DMS79 (cell line): ENCODE measurements around the gene TBCEL.
"Not testable (repeated sequence)": the region's sequence is repeated elsewhere in the genome, so short reads cannot be mapped to it uniquely, and the experiment has no call there.

Experiments used
- DNase-seq: peaks from one replicate; lab custom pipeline; 2025; lab: John Stamatoyannopoulos, UW

The TBCEL gene, protein sequence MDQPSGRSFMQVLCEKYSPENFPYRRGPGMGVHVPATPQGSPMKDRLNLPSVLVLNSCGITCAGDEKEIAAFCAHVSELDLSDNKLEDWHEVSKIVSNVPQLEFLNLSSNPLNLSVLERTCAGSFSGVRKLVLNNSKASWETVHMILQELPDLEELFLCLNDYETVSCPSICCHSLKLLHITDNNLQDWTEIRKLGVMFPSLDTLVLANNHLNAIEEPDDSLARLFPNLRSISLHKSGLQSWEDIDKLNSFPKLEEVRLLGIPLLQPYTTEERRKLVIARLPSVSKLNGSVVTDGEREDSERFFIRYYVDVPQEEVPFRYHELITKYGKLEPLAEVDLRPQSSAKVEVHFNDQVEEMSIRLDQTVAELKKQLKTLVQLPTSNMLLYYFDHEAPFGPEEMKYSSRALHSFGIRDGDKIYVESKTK

DNA sequence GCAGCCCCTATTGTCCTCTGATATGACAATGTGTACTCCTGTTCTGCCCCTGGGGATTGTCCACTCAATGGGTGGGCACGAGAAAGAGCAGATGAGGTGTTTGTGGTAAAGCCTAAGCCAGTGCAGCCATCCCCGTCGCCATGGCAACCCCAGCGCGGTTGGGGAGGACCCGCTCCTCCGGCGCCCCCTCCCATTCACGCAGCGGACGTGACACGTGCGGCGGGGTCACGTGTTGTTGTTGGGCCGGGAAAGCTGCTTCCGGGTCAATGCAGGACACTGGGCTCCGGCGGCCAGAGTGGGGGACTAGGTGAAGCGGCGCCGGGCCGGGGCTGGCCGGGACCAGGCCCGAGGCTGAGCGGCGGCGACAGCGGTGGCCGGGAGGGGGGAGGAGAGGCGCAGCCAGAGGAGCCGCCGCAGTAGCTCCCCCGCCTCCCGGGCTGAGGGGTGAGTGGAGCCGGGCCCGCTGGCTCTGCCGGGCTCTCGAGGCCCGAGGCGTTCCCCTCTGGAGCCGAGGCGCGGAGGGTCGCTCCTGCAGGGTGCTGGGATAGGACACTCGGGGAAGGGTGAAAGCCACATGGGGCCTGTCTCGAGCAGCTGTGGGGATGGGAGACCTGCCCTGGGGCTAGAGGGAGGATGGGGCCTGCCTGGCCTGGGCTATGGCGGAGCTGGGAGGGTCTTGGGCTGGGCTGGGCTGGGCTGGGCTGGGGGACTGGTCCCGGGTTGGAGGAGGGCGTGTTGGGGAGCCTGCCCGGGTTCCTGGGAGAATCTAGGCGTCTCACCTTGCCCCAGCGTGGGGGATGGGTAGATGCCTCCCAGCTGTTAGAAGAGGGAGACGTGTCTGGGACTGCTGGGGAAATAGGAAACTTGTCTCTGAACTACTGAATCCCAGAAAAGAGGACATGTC is at the start of gene TBCEL:
TSS of gene TBCEL (plus strand) at position 255 of the 904 bp plus-strand sequence. CDS start 21,589 bp downstream, outside the sequence.
- peak; percentile 90 for DNase-seq

DNA sequence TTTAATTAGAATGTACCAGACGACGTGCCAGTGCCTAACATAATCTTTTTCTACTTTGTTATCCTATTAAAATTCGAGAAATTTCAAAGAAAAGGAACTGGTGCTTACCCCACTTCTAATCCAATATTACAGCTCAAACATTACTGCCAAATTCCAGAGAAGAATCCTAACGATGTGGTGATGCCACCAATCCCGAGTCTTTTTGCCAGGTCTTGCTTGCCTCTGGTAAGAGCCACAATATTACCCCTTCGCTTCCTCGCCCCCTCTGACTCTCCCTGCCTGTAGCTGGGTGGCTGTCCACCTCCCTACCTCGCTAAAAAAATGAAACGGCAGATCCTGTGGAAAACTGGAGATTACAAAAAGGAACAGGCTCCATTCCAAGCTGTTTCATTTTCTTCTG is 49.4 kb upstream of the TBCEL start:
- DNase-seq: no peak

DNA sequence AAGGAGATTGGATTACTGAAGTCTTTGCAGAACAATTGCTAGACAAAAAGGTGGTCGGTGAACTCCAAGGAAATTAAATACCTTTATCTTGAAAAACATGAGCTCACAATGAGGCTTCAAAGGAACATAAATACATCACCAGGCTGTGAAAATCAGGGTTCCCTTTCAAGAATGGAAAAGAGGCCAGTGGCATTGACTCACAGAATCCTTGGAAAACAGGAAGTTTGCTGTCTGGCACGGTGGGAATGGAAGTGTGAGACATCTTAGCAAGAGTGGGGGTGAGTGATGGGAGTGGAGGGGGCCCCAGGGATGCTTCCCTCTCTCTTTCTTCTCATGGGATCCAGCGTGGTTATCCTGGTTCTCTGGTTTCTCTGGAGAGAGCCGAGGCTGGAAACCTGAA is 48.9 kb upstream of the TBCEL start:
- DNase-seq: no peak

DNA sequence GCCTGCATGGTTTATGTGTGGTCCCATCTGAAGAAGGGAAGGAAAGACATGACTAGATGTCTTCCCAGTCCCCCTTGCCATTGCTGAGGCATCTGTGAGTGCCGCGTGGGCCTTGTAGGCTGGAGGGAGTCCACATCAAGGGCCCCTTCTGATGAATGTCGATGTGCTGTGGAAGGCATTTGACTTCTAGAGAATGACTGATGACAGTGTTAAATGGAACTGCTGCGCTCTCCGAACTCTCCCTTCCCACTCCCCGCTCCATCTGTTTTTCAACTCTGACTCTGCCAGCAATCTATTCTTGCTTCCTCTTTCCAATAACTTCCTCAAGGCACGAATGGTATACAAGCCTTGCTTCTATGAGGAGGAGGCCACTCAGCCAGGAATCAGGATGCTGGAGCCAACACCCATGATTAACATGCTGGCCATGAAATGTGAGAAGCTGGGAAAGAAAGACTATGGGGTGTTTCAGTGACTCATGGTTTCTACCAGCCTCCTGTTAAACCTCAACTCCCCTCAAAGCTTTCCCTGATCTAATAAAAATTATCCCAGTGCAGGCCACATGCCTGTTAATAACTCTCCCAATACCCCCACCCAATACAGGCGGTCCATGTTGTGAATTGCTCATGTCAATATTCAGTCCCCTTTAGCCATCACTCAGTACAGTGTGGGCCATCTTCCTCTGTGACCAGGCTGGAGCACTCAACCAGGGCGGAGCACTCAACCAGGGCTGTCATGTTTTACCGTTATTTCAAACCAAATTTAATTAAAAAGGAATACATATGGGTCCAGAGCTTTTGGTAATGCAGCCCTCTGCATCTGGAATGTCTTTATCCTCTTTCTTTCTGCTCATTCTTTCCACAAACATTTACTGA is 46.4 kb upstream of the TBCEL start:
- no peak for DNase-seq

DNA sequence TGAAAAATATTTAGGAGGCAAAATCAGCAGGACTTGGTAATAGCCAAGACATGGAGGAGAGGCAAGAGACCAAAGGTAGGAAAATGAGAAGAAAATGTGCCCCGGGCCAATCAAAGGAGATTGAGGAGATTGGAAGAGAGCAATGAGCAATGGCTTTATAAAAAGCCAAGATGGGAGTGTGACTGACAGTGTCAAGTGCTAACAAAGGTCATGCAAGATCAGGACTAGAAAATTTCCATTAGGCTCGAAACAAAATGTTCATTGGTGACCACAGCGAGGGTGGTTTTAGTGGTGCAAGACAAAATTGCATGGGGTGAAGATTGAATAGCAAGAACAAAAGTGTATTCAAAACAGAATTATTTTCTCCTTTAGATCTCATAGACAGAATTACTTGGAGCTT is 45.2 kb upstream of the TBCEL start:
- no peak for DNase-seq

DNA sequence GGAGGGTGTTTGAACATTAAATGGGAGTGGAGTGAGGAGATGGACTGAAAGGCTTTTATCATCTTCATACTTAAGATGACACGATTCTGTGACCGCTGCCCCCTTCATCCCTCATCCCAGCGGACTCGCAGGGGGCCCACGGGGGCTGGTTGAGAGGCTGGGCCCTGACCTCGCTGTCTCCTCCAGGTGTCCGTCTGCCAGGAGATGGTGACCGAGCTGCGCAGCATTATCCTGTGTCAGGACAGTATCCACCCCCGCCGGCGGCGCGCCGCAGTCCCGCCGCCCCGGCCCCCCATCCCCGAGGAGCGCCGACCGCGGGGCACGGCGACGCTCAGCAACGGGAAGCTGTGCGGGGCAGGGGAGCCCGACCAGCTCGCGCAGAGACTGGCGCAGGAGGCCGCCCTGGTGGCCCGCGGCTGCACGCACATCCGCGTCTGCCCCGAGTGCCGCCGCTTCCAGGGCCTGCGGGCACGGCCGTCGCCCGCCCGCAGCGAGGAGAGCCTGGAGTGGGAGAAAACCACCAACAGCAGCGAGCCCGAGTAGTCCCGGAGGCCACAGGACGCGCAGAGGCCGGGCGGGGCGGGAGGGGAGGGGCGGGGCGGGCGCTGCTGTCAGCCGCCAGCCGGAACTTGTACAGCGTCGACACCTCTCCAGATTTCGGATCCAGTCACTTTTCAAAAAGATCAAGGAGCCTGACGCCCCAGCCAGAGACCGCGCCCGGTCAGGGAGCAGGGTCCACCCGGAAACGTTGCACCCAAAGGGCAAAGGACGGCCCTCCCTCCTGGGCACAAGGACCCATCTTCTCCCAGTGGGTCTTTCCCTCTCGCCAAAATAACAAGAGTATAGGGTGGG is 38.0 kb upstream of the TBCEL start:
- peak; percentile 62 for DNase-seq

DNA sequence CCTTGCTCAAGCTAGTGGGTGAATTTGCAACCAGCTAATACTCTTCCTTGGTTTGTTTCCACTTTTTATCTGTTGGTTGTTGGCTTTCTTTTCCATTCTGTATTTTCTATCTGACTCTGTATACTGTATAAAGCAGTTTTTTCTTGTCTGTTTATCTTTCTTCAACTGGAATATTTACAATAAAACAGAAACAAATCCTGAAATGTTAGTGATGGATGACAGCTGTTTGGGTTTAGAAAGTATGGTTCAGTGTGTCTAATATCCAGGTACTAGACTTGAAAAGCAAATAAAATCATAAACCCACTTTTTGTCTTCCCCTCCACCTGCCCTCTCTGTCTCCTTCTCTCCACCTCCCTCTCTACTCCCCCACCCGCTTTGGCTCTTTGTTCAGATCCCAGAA is 35.3 kb upstream of the TBCEL start:
- no peak for DNase-seq

DNA sequence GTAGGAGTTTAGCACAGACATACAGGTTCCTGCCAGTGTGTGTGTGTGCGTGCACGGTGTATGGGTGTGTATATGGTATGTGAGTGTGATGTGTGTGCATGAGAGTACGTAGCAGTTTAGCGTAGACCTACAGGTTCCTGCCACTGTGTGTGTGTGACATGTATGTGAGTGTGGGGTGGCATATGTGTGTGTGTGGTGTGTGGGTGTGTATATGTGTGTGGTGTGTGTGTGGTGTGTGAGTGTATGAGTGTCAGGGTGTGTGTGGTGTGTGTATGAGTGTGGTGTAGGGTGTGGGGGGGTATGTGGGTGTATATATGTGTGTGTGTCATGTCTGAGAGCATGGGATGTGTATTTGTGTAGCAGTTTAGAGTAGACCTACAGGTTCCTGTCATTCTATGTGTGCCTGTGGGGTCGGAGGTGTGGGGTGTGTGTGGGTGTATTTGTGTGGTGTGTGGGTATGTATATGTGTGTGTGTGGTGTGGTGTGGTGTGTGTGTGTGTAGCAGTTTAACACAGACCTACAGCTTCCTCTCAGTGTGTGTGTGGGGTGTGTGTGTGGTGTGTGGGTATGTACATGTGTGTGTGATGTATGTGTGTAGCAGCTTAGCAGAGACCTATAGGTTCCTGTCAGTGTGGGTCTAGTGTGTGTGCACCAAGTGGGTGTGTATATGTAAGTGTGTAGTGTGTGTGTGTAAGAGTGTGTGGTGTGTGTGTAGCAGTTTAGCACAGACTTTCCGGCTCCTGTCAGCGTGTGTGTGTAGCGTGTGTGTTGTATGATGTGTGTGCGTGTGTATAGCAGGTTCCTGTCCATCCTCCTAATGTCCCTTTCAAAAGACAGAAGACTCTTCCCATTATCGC is 31.8 kb upstream of the TBCEL start:
- DNase-seq: no peak

DNA sequence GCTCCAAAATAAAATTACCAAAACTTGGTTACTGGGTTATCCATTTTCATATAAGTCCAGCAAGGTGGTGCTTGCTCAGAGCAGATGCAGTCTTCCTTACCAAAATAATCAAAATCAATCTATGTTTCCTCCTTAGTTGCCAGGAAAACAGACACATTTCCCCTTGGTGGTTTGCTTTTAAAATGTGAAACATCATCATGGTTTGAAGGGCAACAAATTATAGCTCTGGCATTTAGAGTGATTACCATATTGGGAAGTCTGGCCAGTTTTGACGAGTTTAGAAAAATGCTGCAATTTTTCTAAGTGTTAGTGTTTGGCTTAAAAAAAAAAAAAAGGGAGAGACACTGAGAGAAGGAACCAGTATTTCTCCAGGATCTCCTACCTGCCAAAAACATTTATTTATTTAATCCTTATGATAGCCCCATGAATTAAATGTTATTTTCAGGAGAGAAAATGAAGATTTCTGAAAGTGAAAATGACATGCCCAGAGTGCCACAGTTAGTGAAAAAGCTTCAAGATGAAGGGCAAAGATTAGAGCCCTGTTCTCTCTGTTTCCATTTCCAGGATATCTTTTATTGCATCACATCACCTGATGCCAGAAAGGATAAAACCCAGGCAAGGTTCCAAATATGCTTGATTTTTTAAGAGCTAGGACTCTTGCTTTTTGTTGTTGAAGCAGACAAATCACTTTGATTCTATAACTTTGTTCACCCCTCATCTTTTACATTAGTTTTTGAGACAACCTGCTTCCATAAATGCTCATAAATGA is 29.6 kb upstream of the TBCEL start:
- no peak for DNase-seq

DNA sequence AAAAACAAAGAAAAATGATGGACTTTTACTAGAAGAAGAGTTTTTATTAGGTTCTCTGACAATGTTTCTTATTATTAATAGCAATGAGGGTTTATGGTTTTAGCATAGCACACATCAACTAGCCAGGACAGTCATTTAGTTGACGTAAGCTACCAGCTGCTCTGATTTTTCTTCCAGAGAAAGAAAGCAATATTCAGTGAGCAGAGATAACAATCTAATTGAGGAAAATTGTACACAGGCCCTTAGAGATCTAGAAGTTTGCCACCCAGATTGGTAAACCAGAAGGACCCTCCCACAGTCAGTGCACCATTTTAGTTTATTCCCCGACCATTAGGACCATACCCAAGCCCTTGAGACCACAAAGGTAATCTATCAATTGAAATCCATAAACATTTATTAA is 28.7 kb upstream of the TBCEL start:
- no peak for DNase-seq

DNA sequence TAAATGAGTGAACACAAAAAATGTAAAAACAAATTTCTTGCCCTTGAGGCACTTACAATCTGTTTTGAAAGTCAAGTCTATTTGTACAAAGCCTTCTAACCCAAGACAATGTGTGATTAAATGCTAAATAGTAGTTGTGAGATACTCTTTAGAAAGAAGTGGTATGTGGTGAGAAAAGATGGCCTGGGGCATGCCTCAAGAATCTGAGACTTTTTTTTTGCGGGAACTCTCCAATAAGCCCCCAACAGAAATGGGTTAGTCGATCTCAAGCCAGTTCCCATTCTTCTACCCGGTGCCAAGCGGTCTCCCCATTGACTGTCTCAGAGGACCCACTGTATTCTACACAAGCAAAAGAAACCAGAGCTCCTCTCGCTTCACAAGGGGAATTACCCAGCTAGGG is 26.9 kb upstream of the TBCEL start:
- no peak for DNase-seq

DNA sequence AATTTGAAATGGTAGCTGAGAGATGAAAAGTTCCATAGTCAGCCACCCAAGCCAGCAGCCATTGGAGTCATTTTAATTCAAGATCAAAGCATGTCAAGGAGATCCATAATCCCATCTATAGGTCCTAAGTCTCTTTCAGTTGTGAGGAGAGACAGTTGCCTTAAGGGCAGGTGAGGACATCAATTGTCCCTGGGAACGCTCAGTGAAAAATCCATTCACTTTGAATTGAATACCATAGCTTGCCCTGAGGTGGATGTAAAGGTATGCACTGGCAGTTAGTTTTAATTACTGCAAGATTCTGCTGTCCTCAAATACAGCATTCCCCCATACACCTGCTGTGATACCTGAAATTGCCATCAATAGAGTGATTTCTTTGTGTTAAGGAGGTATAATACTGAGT is 25.3 kb upstream of the TBCEL start:
- no peak for DNase-seq

DNA sequence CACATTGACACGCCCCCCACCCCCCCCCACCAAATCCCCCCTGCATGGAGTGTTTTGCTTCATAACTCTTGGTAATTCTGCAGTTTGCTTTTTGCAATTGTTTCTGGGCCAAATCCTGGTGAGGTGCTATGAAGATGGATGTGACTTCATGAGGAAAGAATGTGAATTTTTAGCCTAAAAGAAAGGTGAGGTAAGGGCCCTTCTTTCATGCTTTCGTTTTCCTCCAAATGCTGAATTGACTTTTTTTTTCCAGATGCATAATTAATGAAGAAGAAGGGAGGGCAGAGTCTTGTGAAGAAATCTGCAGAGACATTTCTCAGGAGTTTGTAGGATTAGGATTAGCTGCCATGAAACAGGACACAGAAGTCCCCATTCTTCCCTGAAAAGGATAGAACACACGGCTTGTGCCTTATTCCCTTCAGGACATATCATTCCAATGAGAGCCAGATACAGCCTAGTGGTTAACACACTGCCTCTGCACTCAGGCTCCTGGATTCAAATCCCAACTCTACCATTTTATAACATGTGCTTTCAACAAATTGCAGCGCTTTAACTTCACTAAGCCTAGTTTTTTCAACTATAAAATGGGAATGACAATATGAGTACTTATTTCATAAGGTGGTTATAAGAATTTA is 19.6 kb upstream of the TBCEL start:
- DNase-seq: no peak

DNA sequence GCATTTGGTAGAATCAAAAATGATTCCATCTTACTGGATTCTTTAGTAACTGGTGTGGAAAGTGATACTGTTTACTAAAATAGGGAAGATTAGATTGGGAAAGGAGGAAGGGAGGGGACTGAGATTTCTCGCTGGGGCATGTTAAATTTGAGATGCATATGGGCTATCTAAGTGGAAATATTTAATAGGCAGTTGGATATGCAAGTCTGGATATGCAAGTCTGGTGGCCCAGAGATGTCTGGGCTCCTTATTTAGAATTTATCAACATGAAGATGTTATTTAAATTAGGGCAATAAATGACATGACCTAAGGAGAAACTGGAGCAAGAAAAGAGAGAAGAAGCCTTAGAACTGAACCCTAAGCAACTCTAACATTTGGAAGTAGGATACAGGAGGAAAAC is 17.0 kb upstream of the TBCEL start:
- no peak for DNase-seq

DNA sequence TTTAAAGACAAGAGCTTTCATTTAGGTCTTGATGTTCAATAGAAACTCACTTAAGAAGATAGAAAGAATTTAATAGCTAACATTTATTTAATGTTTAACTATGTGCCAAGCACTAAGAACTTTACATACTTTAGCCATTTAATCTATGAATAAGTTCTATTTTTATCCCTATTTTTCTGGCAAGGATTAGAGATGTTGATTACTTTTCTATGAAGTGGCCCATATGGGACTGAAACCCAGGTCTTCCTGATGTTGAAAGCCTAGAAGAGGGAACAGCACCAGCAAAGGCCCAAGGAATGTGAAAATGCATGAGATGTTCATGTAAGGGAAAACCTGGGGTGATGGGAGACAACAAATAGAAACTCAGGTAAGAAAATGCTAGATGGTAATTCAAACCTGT is 15.4 kb upstream of the TBCEL start:
- no peak for DNase-seq

DNA sequence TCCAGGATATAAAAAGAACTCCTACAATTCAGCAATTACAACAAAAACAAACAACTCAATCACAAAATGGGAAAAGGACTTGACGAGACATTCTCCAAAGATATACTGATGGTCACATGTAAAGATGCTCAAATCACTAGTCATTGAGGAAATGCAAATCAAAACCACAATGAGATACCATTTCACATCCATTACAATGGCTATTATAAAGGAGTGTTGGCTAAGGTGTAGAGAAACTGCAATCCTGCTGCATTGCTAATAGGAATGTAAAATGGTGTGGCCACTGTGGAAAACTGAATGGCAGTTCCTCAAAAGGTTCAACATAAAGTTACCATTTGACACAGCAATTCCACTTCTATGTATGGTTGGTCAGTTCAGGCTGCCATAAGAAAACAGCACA is 11.8 kb upstream of the TBCEL start:
- DNase-seq: no peak

DNA sequence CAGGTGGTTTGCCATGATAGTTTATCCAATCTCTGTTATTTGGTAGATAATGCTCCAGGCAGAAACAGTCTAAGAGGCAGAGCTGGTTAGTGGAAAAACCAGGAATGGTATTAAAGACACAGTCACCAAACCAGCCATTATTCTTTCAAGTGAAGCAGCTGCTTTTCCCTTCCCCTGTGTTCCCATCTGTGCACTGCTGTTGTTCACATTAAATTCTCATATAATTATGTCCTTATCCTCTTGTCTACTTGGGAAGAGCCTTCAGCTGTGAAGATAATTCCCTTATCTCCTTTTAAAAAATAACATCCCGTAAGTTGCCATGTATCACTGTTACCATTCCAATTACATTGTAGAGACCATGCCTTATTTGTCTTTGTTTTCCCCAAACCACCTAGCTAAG is 5.2 kb upstream of the TBCEL start:
- no peak for DNase-seq

DNA sequence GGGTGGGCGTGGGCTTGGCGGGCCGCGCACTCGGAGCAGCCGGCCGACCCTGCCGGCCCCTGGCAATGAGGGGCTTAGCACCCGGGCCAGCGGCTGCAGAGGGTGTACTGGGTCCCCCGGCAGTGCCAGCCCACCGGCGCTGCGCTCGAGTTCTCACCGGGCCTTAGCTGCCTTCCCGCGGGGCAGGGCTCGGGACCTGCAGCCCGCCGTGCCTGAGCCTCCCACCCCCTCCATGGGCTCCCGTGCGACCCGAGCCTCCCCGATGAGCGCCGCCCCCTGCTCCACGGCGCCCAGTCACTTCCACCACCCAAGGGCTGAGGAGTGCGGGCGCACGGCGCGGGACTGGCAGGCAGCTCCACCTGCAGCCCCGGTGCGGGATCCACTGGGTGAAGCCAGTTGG is 2.2 kb upstream of the TBCEL start:
- DNase-seq: not testable (repeated sequence)

DNA sequence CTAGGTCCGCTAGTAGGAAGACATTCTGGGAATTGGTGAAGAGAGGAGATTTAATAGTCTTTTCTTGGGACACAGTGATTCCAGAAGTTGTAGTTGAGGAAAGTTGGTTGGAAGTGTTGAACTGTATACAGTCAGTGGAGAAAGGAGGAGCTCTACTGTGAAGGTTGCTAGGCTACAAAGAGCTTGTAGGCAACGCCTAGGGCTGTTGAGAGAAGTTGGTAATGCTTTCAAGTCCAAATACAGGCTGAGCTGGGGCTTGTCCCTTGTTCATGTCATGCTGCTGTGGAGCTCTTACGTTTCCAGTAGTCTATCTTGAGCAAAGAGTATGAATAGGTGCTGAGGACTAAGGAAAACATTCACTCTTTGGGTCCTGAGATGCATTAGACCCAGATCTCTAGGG is 1.1 kb downstream of the TBCEL start:
- DNase-seq: peak; percentile 54
